GM21737 (cell line): ENCODE results near the gene ADAMTSL5.
"Not testable (repeated sequence)": the region's sequence is repeated elsewhere in the genome, so short reads cannot be mapped to it uniquely, and the experiment has no call there.

ENCODE experiments used
- ATAC-seq: cut with Tn5 transposase; IDR thresholded peaks from one replicate; pipeline ENCODE4 v1.9.1; 2021; ENCODE audit warnings: mild to moderate bottlenecking, moderate library complexity; ENCODE audit not compliant: unreplicated experiment

Gene ADAMTSL5

GRCh38 chr19:1512671-1513498, at the start of gene ADAMTSL5:
Gene ADAMTSL5 (minus strand): TSS chr19:1513019. CDS start chr19:1510943, 2,076 bp downstream.
- ATAC-seq, result no peak

- ATAC-seq, result no peak
Measured at GRCh38 chr19:1561236-1561842, 48.5 kb upstream of the ADAMTSL5 start.

- ATAC-seq, result no peak
Measured at GRCh38 chr19:1560286-1560882, 47.6 kb upstream of the ADAMTSL5 start.

GRCh38 chr19:1558552-1558951, 45.7 kb upstream of the ADAMTSL5 start:
- ATAC-seq, result no peak

- ATAC-seq, result no peak
Measured at GRCh38 chr19:1556390-1557070, 43.7 kb upstream of the ADAMTSL5 start.

GRCh38 chr19:1555487-1556389, 42.9 kb upstream of the ADAMTSL5 start:
- no peak for ATAC-seq

- ATAC-seq, result no peak
Measured at GRCh38 chr19:1554968-1555367, 42.1 kb upstream of the ADAMTSL5 start.

GRCh38 chr19:1553415-1553814, 40.6 kb upstream of the ADAMTSL5 start:
- no peak for ATAC-seq

- ATAC-seq, result no peak
Measured at GRCh38 chr19:1551068-1552040, 38.5 kb upstream of the ADAMTSL5 start.

GRCh38 chr19:1549332-1549945, 36.6 kb upstream of the ADAMTSL5 start:
- ATAC-seq, result no peak

- ATAC-seq, result no peak
Measured at GRCh38 chr19:1540365-1540925, 27.6 kb upstream of the ADAMTSL5 start.

- ATAC-seq, result not testable (repeated sequence)
Measured at GRCh38 chr19:1539749-1540148, 26.9 kb upstream of the ADAMTSL5 start.

- no peak for ATAC-seq
Measured at GRCh38 chr19:1538978-1539377, 26.2 kb upstream of the ADAMTSL5 start.

- not testable (repeated sequence) for ATAC-seq
Measured at GRCh38 chr19:1535699-1536098, 22.9 kb upstream of the ADAMTSL5 start.

GRCh38 chr19:1534972-1535371, 22.2 kb upstream of the ADAMTSL5 start:
- no peak for ATAC-seq

GRCh38 chr19:1533510-1534150, 20.8 kb upstream of the ADAMTSL5 start:
- ATAC-seq, result no peak

- ATAC-seq, result no peak
Measured at GRCh38 chr19:1532003-1532402, 19.2 kb upstream of the ADAMTSL5 start.

- no peak for ATAC-seq
Measured at GRCh38 chr19:1531587-1531986, 18.8 kb upstream of the ADAMTSL5 start.
